ENCODE data around the gene DTHD1. TPM values are rescaled to one million over a fixed set of nuclear protein-coding genes. Genes with fewer than 3 reads are reported as not detected.
A peak's percentile ranks its signal among the peaks of the same experiment; 100 is the strongest.

Gene DTHD1
- total RNA-seq, 1 donor from 2014 or later: not detected

GRCh38 chr4:36278789-36279188 lies 2.6 kb upstream of the DTHD1 start:
- H3K27ac Mint-ChIP-seq: no peak overlapping the region

GRCh38 chr4:36280555-36280954 lies 861 bp upstream of the DTHD1 start:
- H4K20me1 ChIP-seq (ENCODE audit: low read depth): no peaks in the 10 kb centered on the region
- no peak overlapping the region for H3K9ac ChIP-seq
- no peaks in the 10 kb centered on the region for H3K36me3 Mint-ChIP-seq
- H3K27ac ChIP-seq: no peak overlapping the region
- H3K4me3 ChIP-seq: no peak overlapping the region
- no peak overlapping the region for H3K4me3 Mint-ChIP-seq
- H3K4me2 ChIP-seq: peak overlapping the region; percentile 54
- peaks cover 2% of the 10 kb centered on the region for H3K27me3 Mint-ChIP-seq (ENCODE audit: insufficient read depth, low read depth)
- H3K9me3 ChIP-seq (ENCODE audit: low read depth): no peaks in the 10 kb centered on the region
- peak overlapping the region; percentile 82 for H3K27ac Mint-ChIP-seq
- peak overlapping the region; percentile 29 for H2AFZ ChIP-seq (replicated peaks)
- peaks cover 10% of the 10 kb centered on the region for H3K4me1 ChIP-seq
- H3F3A ChIP-seq (ENCODE audit: low read depth): no peaks in the 10 kb centered on the region
- peaks cover 40% of the 10 kb centered on the region for H3K4me1 Mint-ChIP-seq
- H3K79me2 ChIP-seq (ENCODE audit: low read depth): no peaks in the 10 kb centered on the region
- no peaks in the 10 kb centered on the region for H3K9me3 Mint-ChIP-seq
- no peaks in the 10 kb centered on the region for H3K27me3 ChIP-seq
- no peaks in the 10 kb centered on the region for H3K36me3 ChIP-seq
- peak; percentile 61 for DNase-seq (ENCODE audit: low spot score)
- TF ChIP-seq EZH2phosphoT487 (IDR thresholded peaks at IDR 0.05) (no peak), CTCF (IDR thresholded peaks at IDR 0.05) (no peak), EZH2 (IDR thresholded peaks at IDR 0.05) (no peak)

More at GRCh38 chr4:36278789-36279188, 2.6 kb upstream of the DTHD1 start:
- TF ChIP-seq CTCF (IDR thresholded peaks at IDR 0.05) (no peak), EZH2 (IDR thresholded peaks at IDR 0.05) (no peak), EZH2phosphoT487 (IDR thresholded peaks at IDR 0.05) (no peak)
- no peak for DNase-seq (ENCODE audit: low spot score)
- no peak overlapping the region for H3K4me3 ChIP-seq
- no peaks in the 10 kb centered on the region for H3K36me3 Mint-ChIP-seq
- H3K4me2 ChIP-seq: no peak overlapping the region
- no peaks in the 10 kb centered on the region for H3K36me3 ChIP-seq
- no peak overlapping the region for H3K9ac ChIP-seq
- peaks cover 4% of the 10 kb centered on the region for H3K27me3 Mint-ChIP-seq (ENCODE audit: insufficient read depth, low read depth)
- no peaks in the 10 kb centered on the region for H3F3A ChIP-seq (ENCODE audit: low read depth)
- H3K4me3 Mint-ChIP-seq: no peak overlapping the region
- no peaks in the 10 kb centered on the region for H3K9me3 Mint-ChIP-seq
- H2AFZ ChIP-seq (replicated peaks): no peak overlapping the region
- no peaks in the 10 kb centered on the region for H3K79me2 ChIP-seq (ENCODE audit: low read depth)
- H3K4me1 Mint-ChIP-seq: peaks cover 31% of the 10 kb centered on the region
- H4K20me1 ChIP-seq (ENCODE audit: low read depth): no peaks in the 10 kb centered on the region
- peaks cover 10% of the 10 kb centered on the region for H3K4me1 ChIP-seq
- no peak overlapping the region for H3K27ac ChIP-seq
- no peaks in the 10 kb centered on the region for H3K9me3 ChIP-seq (ENCODE audit: low read depth)
- no peaks in the 10 kb centered on the region for H3K27me3 ChIP-seq

- Mint-ChIP-seq H3K27me3 (ENCODE audit: insufficient read depth, low read depth) (peaks cover 2% of the 10 kb centered on the region), H3K4me3 (no peak overlapping the region), H3K27ac (no peak overlapping the region), H3K36me3 (no peaks in the 10 kb centered on the region), H3K9me3 (peaks cover 2% of the 10 kb centered on the region), H3K4me1 (peaks cover 40% of the 10 kb centered on the region)
- Histone ChIP-seq H3K4me2 (no peak overlapping the region), H3K4me3 (no peak overlapping the region), H3K27ac (no peak overlapping the region), H3K79me2 (ENCODE audit: low read depth) (no peaks in the 10 kb centered on the region), H3K9ac (no peak overlapping the region), H4K20me1 (ENCODE audit: low read depth) (no peaks in the 10 kb centered on the region), H3K27me3 (no peaks in the 10 kb centered on the region), H3K36me3 (no peaks in the 10 kb centered on the region), H2AFZ (replicated peaks) (no peak overlapping the region), H3K9me3 (ENCODE audit: low read depth) (no peaks in the 10 kb centered on the region), H3K4me1 (peaks cover 10% of the 10 kb centered on the region), H3F3A (ENCODE audit: low read depth) (no peaks in the 10 kb centered on the region)
- TF ChIP-seq CTCF (IDR thresholded peaks at IDR 0.05): no peak
- TF ChIP-seq EZH2 (IDR thresholded peaks at IDR 0.05): no peak
- no peak for TF ChIP-seq EZH2phosphoT487 (IDR thresholded peaks at IDR 0.05)
- no peak for DNase-seq (ENCODE audit: low spot score)
Observed at GRCh38 chr4:36282503-36283030, 1.2 kb downstream of the DTHD1 start.

Data from neural progenitor cell (in vitro differentiated cells).